HL-60 (cell line): ENCODE measurements around the gene CDCA5.

Experiments
- CTCF ChIP-seq: IDR thresholded peaks from one replicate; pipeline ENCODE4 v1.5.1; 2011; ENCODE audit warnings: low read length, control low read depth, inconsistent platforms; ENCODE audit not compliant: insufficient read depth
- TF ChIP-seq, protein P1 (sequence below): IDR thresholded peaks from 2 replicates; pipeline ENCODE4 v1.6.1; 2012; ENCODE audit warnings: low read depth; ENCODE audit not compliant: insufficient replicate concordance

DNA sequence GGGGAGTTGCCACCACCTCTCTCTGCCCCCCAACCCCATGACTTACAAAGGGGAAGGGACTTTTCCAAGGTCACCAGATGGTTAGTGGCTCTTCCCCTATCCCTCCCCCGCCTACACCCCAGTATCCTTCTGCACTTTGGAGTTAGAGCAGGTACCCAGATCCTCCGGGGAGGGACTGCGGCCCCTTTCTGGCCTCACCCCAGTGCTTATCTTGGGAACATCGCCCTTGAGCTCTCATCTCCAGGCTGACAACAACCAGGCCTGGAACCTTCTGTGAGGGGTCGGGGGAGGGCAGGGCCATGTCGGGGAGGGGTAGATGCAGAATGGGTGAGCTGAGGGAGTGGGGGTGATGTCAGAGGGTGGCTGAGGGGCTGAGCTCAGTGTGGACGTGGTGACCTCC lies 18.0 kb downstream of the CDCA5 start:
- TF ChIP-seq CTCF = no peak
- TF ChIP-seq, protein P1, sequence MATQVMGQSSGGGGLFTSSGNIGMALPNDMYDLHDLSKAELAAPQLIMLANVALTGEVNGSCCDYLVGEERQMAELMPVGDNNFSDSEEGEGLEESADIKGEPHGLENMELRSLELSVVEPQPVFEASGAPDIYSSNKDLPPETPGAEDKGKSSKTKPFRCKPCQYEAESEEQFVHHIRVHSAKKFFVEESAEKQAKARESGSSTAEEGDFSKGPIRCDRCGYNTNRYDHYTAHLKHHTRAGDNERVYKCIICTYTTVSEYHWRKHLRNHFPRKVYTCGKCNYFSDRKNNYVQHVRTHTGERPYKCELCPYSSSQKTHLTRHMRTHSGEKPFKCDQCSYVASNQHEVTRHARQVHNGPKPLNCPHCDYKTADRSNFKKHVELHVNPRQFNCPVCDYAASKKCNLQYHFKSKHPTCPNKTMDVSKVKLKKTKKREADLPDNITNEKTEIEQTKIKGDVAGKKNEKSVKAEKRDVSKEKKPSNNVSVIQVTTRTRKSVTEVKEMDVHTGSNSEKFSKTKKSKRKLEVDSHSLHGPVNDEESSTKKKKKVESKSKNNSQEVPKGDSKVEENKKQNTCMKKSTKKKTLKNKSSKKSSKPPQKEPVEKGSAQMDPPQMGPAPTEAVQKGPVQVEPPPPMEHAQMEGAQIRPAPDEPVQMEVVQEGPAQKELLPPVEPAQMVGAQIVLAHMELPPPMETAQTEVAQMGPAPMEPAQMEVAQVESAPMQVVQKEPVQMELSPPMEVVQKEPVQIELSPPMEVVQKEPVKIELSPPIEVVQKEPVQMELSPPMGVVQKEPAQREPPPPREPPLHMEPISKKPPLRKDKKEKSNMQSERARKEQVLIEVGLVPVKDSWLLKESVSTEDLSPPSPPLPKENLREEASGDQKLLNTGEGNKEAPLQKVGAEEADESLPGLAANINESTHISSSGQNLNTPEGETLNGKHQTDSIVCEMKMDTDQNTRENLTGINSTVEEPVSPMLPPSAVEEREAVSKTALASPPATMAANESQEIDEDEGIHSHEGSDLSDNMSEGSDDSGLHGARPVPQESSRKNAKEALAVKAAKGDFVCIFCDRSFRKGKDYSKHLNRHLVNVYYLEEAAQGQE = no peak
